Stimulated activated CD8-positive, alpha-beta memory T cell treated with anti-CD3 and anti-CD28 coated beads, Interleukin-12 subunit alpha, Interleukin-12 subunit beta, amount 100 ng/mL, for 1 hour (primary cell): ENCODE results near the gene SUPT4H1.

ENCODE experiments used
- DNase-seq: peaks from one replicate; pipeline ENCODE4 v3.0.0-alpha.2; 2020; ENCODE audit warnings: low read depth

SUPT4H1 gene

GRCh38 chr17:58380207-58381123 lies 28.5 kb upstream of the SUPT4H1 start:
- DNase-seq = no peak

- DNase-seq = no peak
These were observed 27.5 kb upstream of the SUPT4H1 start for GRCh38 chr17:58379511-58379824.

GRCh38 chr17:58378733-58379510 lies 26.9 kb upstream of the SUPT4H1 start:
- no peak for DNase-seq

- no peak for DNase-seq
These were observed 25.7 kb upstream of the SUPT4H1 start for GRCh38 chr17:58377661-58378060.

GRCh38 chr17:58377093-58377601 lies 25.1 kb upstream of the SUPT4H1 start:
- DNase-seq = no peak

GRCh38 chr17:58376472-58377000 lies 24.5 kb upstream of the SUPT4H1 start:
- no peak for DNase-seq

- DNase-seq = no peak
These were observed 23.8 kb upstream of the SUPT4H1 start for GRCh38 chr17:58375811-58376210.

GRCh38 chr17:58375256-58375655 lies 23.3 kb upstream of the SUPT4H1 start:
- no peak for DNase-seq

GRCh38 chr17:58373923-58374322 lies 21.9 kb upstream of the SUPT4H1 start:
- no peak for DNase-seq

GRCh38 chr17:58373003-58373402 lies 21.0 kb upstream of the SUPT4H1 start:
- no peak for DNase-seq

GRCh38 chr17:58371300-58371950 lies 19.4 kb upstream of the SUPT4H1 start:
- DNase-seq = no peak

- no peak for DNase-seq
These were observed 18.7 kb upstream of the SUPT4H1 start for GRCh38 chr17:58370716-58371115.

GRCh38 chr17:58370309-58370708 lies 18.3 kb upstream of the SUPT4H1 start:
- no peak for DNase-seq

GRCh38 chr17:58369214-58370031 lies 17.4 kb upstream of the SUPT4H1 start:
- DNase-seq = no peak

GRCh38 chr17:58368860-58369213 lies 16.8 kb upstream of the SUPT4H1 start:
- DNase-seq = no peak

- no peak for DNase-seq
These were observed 15.5 kb upstream of the SUPT4H1 start for GRCh38 chr17:58367461-58367860.

- DNase-seq = no peak
These were observed 14.1 kb upstream of the SUPT4H1 start for GRCh38 chr17:58365980-58366595.

- no peak for DNase-seq
These were observed 13.4 kb upstream of the SUPT4H1 start for GRCh38 chr17:58365185-58365979.

GRCh38 chr17:58364270-58364942 lies 12.4 kb upstream of the SUPT4H1 start:
- no peak for DNase-seq
